Astrocyte (in vitro differentiated cells and primary cell): ENCODE measurements around the gene ITGA8. TPM values are rescaled to one million over a fixed set of nuclear protein-coding genes. Genes with fewer than 3 reads are reported as not detected.

ENCODE experiments used
- DNase-seq: peaks from one replicate; pipeline ENCODE4 v3.0.0-alpha.2; 2010; ENCODE audit warnings: low read depth
- FAIRE-seq: peaks from 2 replicates; lab custom pipeline; 2011; peaks lifted over from hg19 to GRCh38; lab: Jason Lieb, UNC
- H2AFZ ChIP-seq: 2 replicates; pipeline ENCODE4 v1.6.0; 2012; ENCODE audit warnings: low read depth, low read length, inconsistent platforms
- H3K27ac ChIP-seq: 2 replicates; pipeline ENCODE4 v1.5.1; 2011; ENCODE audit warnings: low read depth, low read length, inconsistent platforms
- H3K27me3 ChIP-seq: 2 replicates; pipeline ENCODE4 v1.6.0; 2011; ENCODE audit warnings: low read length, inconsistent platforms; ENCODE audit not compliant: insufficient read depth
- H3K36me3 ChIP-seq: 2 replicates; pipeline ENCODE4 v1.5.1; 2011; ENCODE audit warnings: low read length, inconsistent platforms; ENCODE audit not compliant: insufficient read depth
- H3K4me1 ChIP-seq: 2 replicates; pipeline ENCODE4 v1.5.1; 2011; ENCODE audit warnings: low read length, inconsistent platforms; ENCODE audit not compliant: insufficient read depth
- H3K4me2 ChIP-seq: 2 replicates; pipeline ENCODE4 v1.6.0; 2012; ENCODE audit warnings: low read length, inconsistent platforms
- H3K4me3 ChIP-seq: 2 replicates; pipeline ENCODE4 v1.5.1; 2011; ENCODE audit warnings: low read depth, mild to moderate bottlenecking, low read length, inconsistent platforms; ENCODE audit not compliant: insufficient read depth
- H3K79me2 ChIP-seq: 2 replicates; pipeline ENCODE4 v1.6.0; 2012; ENCODE audit warnings: mild to moderate bottlenecking, low read length, inconsistent platforms; ENCODE audit not compliant: insufficient read depth
- H3K9ac ChIP-seq: 2 replicates; pipeline ENCODE4 v1.6.0; 2012; ENCODE audit warnings: mild to moderate bottlenecking, low read length, inconsistent platforms
- H3K9me3 ChIP-seq: 2 replicates; pipeline ENCODE4 v1.5.1; 2012; ENCODE audit warnings: low read depth, mild to moderate bottlenecking, low read length, inconsistent platforms; ENCODE audit not compliant: insufficient read depth
- H4K20me1 ChIP-seq: 2 replicates; pipeline ENCODE4 v1.6.0; 2012; ENCODE audit warnings: low read length, inconsistent platforms; ENCODE audit not compliant: insufficient read depth
- H3K27ac Mint-ChIP-seq: one replicate; pipeline ENCODE4 v1.8.0; 2021; ENCODE audit warnings: mild to moderate bottlenecking, mixed read lengths; ENCODE audit not compliant: unreplicated experiment
- H3K27me3 Mint-ChIP-seq: one replicate; pipeline ENCODE4 v1.8.0; 2021; ENCODE audit warnings: low read depth, mixed read lengths; ENCODE audit not compliant: unreplicated experiment
- H3K36me3 Mint-ChIP-seq: one replicate; pipeline ENCODE4 v1.8.0; 2021; ENCODE audit warnings: low read depth, mixed read lengths; ENCODE audit not compliant: unreplicated experiment
- H3K4me1 Mint-ChIP-seq: one replicate; pipeline ENCODE4 v1.8.0; 2021; ENCODE audit warnings: low read depth, mixed read lengths; ENCODE audit not compliant: unreplicated experiment
- H3K4me3 Mint-ChIP-seq: one replicate; pipeline ENCODE4 v1.8.0; 2021; ENCODE audit warnings: mild to moderate bottlenecking, moderate library complexity, mixed read lengths; ENCODE audit not compliant: unreplicated experiment
- H3K9me3 Mint-ChIP-seq: one replicate; pipeline ENCODE4 v1.8.0; 2021; ENCODE audit warnings: mild to moderate bottlenecking, mixed read lengths; ENCODE audit not compliant: unreplicated experiment
- EZH2 ChIP-seq: IDR thresholded peaks from 2 replicates; pipeline ENCODE4 v1.6.1; 2012; ENCODE audit warnings: mild to moderate bottlenecking, low read length, inconsistent platforms; ENCODE audit not compliant: insufficient read depth
- total RNA-seq: library from RNA; stranded (reverse); gene quantifications from 2 replicates; pipeline ENCODE4 v1.2.1, GENCODE V29; 2021
- TF ChIP-seq, protein P1 (sequence below): IDR thresholded peaks from 2 replicates; pipeline ENCODE4 v1.5.1; 2011; ENCODE audit warnings: low read depth, mild to moderate bottlenecking, inconsistent platforms, low read length, moderate library complexity; ENCODE audit not compliant: insufficient read depth

The ITGA8 gene
- total RNA-seq, 1 donor from 2014 or later: not detected

DNA sequence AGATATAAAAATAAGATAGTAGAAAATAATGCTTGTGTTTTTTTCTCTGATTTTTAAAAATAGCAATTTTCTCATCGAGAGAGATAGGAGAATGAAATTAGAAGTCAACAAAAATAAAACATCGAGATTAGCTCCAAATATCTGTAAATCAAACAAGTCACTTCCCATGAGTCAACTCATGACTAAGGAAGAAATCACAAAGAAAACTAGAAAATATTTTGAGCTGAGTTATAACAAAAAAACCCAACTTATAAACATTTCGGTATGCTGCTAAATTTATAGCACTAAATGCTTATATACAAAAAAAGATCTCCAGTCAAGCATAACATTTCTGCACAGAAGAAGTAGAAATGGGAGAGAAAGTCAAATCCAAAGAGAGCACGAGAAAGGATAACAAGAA, 140.1 kb downstream of the ITGA8 start:
- Histone ChIP-seq H3K4me1 (peaks cover 6% of the 10 kb centered on the region), H3K27me3 (no peaks in the 10 kb centered on the region), H2AFZ (no peak overlapping the region), H3K27ac (no peak overlapping the region), H3K4me2 (peak overlapping the region; percentile 59), H3K9ac (no peak overlapping the region), H4K20me1 (no peaks in the 10 kb centered on the region), H3K4me3 (no peak overlapping the region), H3K9me3 (no peaks in the 10 kb centered on the region), H3K79me2 (no peaks in the 10 kb centered on the region), H3K36me3 (no peaks in the 10 kb centered on the region)
- Mint-ChIP-seq H3K27ac (no peak overlapping the region), H3K36me3 (no peaks in the 10 kb centered on the region), H3K4me3 (no peak overlapping the region), H3K27me3 (peaks cover 2% of the 10 kb centered on the region), H3K4me1 (no peaks in the 10 kb centered on the region), H3K9me3 (no peaks in the 10 kb centered on the region)
- TF ChIP-seq, protein P1, sequence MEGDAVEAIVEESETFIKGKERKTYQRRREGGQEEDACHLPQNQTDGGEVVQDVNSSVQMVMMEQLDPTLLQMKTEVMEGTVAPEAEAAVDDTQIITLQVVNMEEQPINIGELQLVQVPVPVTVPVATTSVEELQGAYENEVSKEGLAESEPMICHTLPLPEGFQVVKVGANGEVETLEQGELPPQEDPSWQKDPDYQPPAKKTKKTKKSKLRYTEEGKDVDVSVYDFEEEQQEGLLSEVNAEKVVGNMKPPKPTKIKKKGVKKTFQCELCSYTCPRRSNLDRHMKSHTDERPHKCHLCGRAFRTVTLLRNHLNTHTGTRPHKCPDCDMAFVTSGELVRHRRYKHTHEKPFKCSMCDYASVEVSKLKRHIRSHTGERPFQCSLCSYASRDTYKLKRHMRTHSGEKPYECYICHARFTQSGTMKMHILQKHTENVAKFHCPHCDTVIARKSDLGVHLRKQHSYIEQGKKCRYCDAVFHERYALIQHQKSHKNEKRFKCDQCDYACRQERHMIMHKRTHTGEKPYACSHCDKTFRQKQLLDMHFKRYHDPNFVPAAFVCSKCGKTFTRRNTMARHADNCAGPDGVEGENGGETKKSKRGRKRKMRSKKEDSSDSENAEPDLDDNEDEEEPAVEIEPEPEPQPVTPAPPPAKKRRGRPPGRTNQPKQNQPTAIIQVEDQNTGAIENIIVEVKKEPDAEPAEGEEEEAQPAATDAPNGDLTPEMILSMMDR: no peak
- no peak for TF ChIP-seq EZH2
- FAIRE-seq (peak; percentile 64), DNase-seq (peak; percentile 6)

DNA sequence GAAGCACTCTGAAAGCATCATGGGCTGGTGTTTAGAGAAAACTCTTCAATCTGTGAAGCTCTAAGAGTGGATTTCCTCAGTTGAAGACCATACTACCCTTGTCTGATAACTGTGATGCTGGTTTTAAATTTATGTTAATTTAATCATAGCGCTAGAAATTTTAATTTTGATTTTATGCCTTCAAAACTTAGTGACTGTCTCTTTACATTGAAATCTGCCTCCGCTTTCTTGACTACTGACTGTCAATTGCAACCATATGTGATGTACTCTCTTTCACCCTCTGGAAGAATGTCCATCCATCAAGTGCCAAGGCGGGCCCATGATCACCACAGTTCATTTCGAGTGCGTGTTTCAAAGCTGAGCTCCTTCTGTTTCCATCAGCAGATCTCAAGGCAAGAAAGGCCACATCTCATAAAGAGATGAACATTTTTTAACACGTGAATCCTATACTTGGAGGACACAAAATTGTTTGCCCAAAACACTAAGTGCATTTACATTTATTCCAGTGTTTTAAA, 147.1 kb downstream of the ITGA8 start:
- H3K27ac Mint-ChIP-seq: no peak overlapping the region
- no peaks in the 10 kb centered on the region for H3K9me3 Mint-ChIP-seq
- H3K27ac ChIP-seq: no peak overlapping the region
- H4K20me1 ChIP-seq: no peaks in the 10 kb centered on the region
- no peak overlapping the region for H2AFZ ChIP-seq
- no peaks in the 10 kb centered on the region for H3K36me3 Mint-ChIP-seq
- no peaks in the 10 kb centered on the region for H3K9me3 ChIP-seq
- no peaks in the 10 kb centered on the region for H3K36me3 ChIP-seq
- H3K27me3 Mint-ChIP-seq: peaks cover 4% of the 10 kb centered on the region
- no peaks in the 10 kb centered on the region for H3K79me2 ChIP-seq
- no peak overlapping the region for H3K4me3 ChIP-seq
- H3K4me1 Mint-ChIP-seq: peaks cover 3% of the 10 kb centered on the region
- H3K4me2 ChIP-seq: no peak overlapping the region
- no peak overlapping the region for H3K4me3 Mint-ChIP-seq
- FAIRE-seq (no peak), DNase-seq (no peak)
- H3K4me1 ChIP-seq: no peaks in the 10 kb centered on the region
- no peak for TF ChIP-seq EZH2
- H3K27me3 ChIP-seq: no peaks in the 10 kb centered on the region
- no peak overlapping the region for H3K9ac ChIP-seq

DNA sequence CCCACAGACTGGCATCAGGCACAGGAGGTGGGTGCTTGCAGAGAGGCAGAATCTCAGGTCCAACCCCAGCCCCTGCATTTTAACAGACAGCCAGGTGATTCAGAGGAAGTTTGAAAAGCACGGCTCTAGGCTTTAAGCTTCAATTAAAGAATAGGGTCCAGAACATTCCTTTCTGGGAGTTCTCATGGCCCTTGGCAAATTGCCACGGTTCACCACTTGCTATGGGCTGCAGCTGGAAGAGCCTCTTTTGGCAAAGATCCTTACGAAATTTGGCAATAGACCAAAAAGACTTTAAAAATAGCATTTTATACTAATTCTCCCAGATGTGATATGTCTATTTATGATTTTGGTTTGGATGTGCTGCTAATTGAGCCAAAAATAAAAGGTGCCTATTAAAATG, 148.1 kb downstream of the ITGA8 start:
- peak; percentile 36 for DNase-seq
- no peaks in the 10 kb centered on the region for H3K4me1 ChIP-seq
- H3K9ac ChIP-seq: no peak overlapping the region
- Mint-ChIP-seq H3K4me3 (no peak overlapping the region), H3K36me3 (no peaks in the 10 kb centered on the region), H3K27ac (no peak overlapping the region), H3K9me3 (no peaks in the 10 kb centered on the region), H3K27me3 (peaks cover 2% of the 10 kb centered on the region), H3K4me1 (peaks cover 3% of the 10 kb centered on the region)
- TF ChIP-seq, protein P1: no peak
- TF ChIP-seq EZH2: no peak
- no peak overlapping the region for H3K4me3 ChIP-seq
- H4K20me1 ChIP-seq: no peaks in the 10 kb centered on the region
- H3K27ac ChIP-seq: no peak overlapping the region
- H3K4me2 ChIP-seq: no peak overlapping the region
- no peaks in the 10 kb centered on the region for H3K79me2 ChIP-seq
- no peak overlapping the region for H2AFZ ChIP-seq
- no peak for FAIRE-seq
- no peaks in the 10 kb centered on the region for H3K36me3 ChIP-seq
- H3K27me3 ChIP-seq: no peaks in the 10 kb centered on the region
- no peaks in the 10 kb centered on the region for H3K9me3 ChIP-seq
